Measurements from ENCODE around the gene FCGR1A.
"Not testable (repeated sequence)": the region's sequence is repeated elsewhere in the genome, so short reads cannot be mapped to it uniquely, and the experiment has no call there.

FCGR1A gene

DNA sequence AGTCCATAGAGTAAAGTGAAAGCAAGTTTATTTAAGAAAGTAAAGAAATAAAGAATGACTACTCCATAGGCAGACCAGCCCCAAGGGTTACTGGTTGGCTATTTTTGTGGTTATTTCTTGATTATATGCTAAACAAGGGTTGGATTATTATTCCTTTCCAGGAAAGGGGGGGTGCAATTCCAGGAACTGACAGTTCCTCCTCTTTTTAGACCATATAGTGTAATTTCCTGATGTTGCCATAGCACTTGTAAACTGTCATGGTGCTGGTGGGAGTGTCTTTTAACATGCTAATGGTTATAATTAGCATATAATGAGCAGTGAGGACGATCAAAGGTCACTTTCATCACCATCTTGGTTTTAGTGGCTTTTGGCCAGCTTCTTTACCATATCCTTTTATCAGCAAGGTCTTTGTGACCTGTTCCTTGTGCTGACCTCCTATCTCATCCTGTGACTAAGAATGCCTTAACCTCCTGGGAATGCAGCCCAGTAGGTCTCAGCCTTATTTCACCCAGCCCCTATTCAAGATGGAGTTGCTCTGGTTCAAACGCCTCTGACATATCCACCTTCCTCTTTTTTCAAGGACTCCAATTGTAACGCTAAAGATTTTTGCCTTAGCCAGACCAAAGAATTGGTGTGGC lies 6.9 kb upstream of the FCGR1A start:
- in situ Hi-C loops (cut with MboI; ENCODE audit: low sequenced_read_pairs), result not testable (repeated sequence)

DNA sequence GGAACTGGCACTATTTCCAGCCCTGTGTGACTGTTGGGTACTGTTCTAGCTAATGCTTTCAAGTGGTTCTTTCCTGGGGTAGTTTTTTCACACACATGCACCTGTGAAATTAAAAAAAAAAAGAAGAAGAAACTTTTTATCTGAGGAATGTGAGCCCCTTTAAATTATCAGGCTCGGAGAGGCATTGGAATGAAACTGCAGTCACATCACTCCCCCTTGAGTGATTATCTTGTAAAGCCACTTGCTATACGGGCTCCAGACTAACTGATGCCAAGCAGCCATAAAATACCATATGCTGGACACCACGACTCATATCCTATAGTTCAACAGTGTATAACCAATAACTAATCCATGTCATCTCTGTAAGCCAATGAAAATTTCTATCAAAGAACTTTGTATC lies 5.4 kb upstream of the FCGR1A start:
- in situ Hi-C loops (cut with MboI; ENCODE audit: low sequenced_read_pairs), result not testable (repeated sequence)

DNA sequence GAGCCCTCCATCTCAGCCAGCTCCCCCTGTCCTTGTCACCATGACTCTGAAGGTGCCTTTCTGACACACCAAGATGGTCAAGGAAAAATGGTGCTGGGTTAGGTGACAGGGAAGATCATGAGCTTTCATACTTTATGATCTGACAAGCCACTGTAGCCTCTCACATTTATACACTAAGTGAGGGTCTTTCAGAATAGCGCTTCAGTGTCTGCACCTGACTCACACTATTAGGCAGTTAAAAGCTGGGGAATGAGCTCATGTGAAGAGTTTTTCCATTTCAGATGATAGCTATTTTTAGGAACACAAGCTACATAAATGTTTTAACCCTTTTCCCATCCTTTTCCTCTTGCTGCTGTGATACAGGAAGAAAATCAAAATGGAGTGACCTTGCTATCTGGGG lies 4.2 kb upstream of the FCGR1A start:
- in situ Hi-C loops (cut with MboI; ENCODE audit: low sequenced_read_pairs), result not testable (repeated sequence)

DNA sequence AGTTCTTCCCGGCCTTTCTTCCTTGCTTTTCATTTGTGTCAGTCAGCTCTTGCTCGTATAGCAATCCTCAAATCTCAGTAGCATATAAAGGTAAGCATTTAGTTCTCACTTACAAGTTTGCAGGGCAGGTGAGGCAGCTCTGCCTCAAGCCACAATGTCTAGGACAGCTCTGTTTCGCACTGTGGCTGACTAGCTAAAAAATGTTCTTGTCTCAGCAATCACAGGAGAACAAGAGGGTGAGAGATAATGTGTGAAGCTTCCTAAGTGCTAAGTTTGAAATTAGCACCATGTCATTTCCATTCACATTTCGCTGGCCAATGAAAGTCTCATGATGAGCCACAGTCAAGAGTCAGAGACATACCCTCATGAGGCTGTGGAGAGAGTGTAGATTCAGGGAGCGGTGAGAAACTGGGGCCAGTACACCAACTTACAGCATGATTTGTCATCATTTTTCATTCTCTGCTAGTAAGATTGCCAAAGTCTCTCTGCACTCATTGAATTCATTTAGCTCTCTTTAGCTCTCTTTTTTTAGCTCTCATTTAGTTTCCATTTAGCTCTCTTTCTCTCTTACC lies 995 bp upstream of the FCGR1A start:
- in situ Hi-C loops (cut with MboI; ENCODE audit: low sequenced_read_pairs), result not testable (repeated sequence)

DNA sequence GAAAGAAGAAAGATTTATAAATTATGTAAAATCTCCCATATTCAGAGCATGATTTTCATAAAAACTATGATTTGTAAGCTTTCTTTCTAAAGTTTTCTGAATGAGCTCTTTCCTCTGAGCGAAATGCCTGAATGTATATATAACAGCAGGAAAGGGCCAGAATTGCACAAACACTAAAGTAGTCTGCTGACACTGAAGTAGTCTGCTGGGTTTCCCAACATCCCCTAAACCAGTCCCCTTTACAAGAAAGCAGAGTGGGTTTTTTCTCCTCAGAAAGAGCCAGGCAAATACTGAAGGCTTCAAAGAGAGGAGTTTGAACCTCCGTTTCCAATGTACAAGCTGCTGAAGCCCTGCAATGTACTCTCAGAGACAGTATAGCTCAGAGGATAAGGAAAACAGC lies 795 bp downstream of the FCGR1A start:
- in situ Hi-C loops (cut with MboI; ENCODE audit: low sequenced_read_pairs), result not testable (repeated sequence)

DNA sequence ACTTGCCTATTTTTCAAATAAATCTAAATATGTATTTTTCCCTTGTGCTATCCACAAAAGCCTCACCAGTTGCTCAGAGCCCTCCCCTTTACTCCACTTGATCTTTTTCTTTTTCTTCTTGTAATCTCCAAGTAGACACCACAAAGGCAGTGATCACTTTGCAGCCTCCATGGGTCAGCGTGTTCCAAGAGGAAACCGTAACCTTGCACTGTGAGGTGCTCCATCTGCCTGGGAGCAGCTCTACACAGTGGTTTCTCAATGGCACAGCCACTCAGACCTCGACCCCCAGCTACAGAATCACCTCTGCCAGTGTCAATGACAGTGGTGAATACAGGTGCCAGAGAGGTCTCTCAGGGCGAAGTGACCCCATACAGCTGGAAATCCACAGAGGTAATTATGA lies 1.4 kb downstream of the FCGR1A start:
- in situ Hi-C loops (cut with MboI; ENCODE audit: low sequenced_read_pairs), result not testable (repeated sequence)

DNA sequence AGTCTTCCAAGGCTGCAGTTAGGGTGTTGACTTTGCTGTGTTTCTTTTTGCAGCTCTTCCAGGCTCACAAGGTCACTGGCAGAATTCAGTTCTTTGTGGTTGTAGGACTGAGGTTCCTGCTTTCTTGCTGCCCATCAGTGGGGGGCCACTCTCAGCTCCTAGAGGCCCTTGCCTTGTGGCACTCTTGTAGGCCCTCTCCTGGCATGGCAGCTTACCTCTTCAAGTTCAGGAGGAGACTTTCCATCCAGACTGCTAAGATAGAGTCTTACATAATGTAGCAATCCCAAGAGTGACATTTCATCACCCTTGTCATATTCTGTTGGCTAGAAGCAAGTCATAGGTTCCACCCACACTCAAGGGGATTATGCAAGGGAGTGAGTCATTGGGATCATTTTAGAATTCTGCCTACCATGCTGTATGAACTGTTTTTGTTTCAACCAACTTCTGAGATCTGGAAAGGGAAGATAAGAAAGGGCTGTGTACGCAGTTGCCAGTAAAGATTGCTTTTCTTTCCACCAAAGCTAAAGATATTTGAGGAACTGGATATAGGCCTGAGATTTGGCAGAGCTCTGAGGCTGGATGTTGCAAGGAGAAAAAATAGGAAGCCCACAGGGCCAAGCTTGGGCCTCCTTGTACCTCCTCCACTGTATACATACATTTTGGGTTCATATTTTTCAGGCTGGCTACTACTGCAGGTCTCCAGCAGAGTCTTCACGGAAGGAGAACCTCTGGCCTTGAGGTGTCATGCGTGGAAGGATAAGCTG lies 5.4 kb downstream of the FCGR1A start:
- in situ Hi-C loops (cut with MboI; ENCODE audit: low sequenced_read_pairs), result not testable (repeated sequence)

DNA sequence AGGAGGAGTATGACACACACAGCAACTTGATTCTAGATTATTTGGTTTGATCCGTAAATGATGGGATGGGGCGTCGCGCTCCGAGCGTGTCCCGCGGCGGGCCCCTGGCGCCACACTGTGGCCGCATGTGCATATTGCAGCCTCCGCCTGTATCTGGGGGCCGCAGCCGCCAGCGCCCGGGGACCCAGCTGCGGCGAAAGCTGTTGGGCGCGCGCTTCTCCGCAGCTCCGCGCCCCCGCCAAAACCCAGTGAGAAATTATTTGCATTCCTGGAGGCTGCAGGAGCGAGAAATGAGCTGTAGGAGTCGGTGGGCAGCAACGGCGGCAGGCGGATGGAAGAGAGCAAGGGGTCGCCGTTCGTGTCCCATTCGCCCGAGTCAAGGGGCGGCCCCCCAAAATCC lies 10.0 kb downstream of the FCGR1A start:
- in situ Hi-C loops (cut with MboI; ENCODE audit: low sequenced_read_pairs), result not testable (repeated sequence)

DNA sequence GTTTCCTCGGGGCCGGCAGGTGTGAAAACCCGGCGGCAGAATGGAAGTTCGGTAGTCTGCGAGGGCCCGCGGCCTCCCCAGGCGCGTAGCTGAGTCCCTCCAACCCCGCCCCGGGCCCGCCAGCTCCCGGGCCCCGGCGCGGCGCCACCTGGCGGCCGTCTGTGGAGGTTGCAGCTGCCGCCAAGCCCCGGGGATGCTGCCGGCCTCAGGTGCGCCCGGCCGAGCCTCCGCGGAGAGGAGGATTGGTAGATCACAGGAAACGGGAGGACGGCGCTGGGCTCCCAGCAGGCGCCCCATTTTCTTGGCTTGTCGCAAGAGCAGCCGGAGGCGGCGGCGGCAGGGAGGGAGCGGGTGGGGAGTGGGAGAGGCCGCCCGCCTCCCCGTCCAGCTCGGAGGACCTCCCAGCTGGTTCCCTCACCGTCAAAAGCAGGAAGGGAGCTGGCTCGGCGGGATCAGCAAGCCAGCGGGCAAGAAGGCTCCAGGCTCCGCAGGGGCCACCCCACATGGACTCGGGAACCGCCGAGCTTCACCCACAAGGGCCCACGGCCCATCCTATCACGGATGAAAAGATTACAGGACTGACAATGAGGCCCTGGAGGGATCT lies 10.5 kb downstream of the FCGR1A start:
- in situ Hi-C loops (cut with MboI; ENCODE audit: low sequenced_read_pairs), result not testable (repeated sequence)

DNA sequence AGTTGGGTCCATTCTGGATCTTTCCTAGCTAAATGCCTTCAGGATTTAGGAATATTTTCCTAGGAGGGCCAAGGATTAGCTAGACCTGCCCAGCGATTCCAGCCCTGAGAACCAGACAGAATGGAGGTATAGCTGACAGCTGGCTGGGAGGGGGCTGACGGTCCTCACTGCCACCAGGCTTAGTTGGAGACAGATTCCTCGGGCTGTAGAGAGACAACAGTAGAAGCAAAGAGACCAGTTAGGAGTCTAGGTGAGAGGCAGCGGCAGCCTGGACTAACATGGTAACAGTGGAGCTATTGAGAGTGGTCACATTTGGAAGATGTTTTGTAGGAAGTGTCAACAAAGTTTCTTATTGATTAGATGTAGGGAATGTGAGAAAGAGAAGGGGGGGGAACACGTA lies 11.4 kb downstream of the FCGR1A start:
- in situ Hi-C loops (cut with MboI; ENCODE audit: low sequenced_read_pairs), result not testable (repeated sequence)

DNA sequence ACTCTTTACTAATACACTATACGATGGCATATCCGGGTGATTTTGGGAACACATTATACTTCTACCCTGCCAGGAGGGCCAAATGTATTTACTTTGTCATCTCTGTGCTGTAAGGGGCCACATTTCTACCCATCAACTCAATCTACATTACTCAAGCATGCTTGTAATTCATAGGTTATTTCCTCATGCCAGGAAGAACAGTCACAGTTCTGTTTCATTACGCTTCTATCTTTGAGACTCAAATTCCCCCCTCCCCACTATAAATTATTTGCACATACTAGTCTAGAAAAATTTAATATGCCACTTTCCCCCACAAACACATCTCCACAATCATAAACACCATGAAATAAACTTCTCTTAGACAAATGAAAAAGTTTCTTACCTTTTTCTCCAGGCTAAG lies 19.1 kb downstream of the FCGR1A start:
- in situ Hi-C loops (cut with MboI; ENCODE audit: low sequenced_read_pairs), result not testable (repeated sequence)

DNA sequence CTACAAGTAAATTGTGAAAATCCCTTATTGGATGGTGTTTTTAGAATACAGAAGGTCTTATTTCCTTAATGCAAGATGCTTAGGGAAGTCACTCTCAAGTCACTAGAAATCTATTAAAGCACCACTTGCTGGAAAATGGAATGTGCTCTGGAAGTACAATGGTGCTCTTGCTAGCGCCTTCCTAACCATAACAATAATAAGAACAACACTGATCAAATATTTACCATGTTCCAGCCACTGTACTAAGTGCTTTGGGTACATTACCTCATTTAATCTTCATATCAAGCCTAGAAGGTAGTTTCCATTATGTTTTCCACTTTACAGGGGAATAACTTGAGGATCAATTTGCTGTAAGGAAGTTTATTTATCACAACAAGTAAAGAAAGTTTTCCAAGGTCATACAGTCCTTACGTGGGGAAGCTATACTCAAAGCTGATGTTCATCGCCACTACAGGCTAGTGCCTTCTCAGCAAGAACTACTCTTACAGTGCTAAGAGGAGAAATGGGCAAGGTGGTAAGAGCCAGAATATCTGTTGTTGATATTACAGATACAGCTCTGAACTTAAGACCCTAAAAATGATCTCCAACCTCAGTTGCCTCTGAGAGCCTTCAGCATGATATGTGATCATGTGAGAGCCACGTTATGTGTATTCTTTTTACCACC lies 22.1 kb downstream of the FCGR1A start:
- in situ Hi-C loops (cut with MboI; ENCODE audit: low sequenced_read_pairs), result not testable (repeated sequence)

DNA sequence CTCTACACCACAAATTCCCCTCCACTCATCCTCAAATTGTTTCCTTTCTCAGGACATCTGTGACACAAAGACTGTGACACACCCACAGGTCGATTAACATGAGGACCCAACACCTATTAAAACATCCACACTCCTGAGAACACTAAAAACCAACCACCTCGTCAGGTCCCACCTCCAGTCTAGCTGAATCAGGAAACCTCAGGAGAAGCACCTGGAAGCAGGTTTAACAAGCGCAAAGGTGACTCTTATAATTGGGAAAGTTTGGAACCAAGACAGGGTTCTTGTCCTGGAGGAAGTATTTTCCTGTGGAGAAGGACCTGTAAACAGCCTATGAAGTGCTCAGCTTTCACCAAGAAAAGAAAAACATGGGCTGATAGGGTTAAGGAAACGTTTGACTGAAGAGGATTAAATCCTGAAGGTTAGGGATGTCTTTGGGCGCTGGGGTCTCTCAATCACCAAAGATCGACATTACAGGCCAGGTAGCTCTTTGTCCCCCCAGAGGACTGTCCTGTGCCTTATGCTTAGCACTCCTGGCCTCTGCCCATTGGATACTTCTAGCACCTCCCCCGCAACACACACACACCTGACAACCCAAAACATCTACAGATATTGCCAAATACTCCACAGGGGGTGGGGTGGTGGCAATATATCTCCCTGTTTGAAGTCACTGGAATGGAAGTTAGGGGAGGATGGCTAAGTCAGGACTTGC lies 28.4 kb downstream of the FCGR1A start:
- in situ Hi-C loops (cut with MboI; ENCODE audit: low sequenced_read_pairs), result not testable (repeated sequence)

DNA sequence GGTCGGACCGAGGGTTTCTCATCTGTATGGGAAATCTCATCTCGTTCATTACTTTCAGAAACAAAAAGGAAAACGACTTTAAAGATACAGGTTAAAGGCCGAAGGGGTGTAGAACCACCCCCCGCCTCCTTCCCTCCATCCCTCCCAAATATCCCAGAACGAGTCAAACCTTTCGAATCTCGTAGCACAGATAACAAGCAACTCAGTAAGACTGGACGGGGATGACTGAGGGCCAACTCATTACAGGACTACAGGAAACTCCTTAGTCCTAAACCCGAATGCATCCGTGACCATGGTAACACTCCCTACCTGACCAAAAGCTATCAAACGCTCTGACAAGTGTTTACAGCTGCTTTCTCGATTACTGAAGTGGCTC lies 29.0 kb downstream of the FCGR1A start:
- in situ Hi-C loops (cut with MboI; ENCODE audit: low sequenced_read_pairs), result not testable (repeated sequence)

DNA sequence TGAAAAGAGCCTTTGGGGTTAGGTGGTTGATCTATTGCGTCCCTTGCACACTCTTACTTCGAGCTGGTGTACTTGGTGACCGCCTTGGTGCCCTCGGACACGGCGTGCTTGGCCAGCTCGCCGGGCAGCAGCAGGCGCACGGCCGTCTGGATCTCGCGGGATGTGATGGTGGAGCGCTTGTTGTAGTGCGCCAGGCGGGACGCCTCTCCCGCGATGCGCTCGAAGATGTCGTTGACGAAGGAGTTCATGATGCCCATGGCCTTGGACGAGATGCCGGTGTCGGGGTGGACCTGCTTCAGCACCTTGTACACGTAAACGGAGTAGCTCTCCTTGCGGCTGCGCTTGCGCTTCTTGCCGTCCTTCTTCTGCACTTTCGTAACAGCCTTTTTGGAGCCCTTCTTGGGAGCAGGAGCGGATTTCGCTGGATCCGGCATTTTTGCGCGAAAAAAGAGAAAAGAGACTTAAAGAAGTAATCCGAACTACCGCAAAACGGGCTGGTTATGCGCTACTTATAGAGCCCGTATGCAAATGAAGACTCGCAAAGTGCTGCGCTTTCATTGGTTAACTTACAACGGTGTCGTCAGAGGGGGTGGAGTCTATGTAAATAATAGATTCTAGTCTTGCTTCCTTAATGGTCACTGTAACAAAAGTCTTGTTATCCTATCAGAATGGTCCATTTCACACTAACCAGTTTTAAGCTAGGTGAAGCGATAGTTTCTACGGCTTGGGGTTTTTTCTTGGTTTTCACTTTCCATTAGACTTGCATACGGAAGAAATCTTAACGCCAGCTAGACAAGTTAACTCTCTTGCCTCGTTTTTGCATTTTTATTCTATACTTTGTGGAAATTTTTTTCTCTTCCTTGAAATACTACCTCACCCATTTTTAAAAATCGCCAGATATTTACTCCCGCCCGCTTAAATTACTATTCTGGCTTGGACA lies 29.7 kb downstream of the FCGR1A start:
- in situ Hi-C loops (cut with MboI; ENCODE audit: low sequenced_read_pairs), result not testable (repeated sequence)

DNA sequence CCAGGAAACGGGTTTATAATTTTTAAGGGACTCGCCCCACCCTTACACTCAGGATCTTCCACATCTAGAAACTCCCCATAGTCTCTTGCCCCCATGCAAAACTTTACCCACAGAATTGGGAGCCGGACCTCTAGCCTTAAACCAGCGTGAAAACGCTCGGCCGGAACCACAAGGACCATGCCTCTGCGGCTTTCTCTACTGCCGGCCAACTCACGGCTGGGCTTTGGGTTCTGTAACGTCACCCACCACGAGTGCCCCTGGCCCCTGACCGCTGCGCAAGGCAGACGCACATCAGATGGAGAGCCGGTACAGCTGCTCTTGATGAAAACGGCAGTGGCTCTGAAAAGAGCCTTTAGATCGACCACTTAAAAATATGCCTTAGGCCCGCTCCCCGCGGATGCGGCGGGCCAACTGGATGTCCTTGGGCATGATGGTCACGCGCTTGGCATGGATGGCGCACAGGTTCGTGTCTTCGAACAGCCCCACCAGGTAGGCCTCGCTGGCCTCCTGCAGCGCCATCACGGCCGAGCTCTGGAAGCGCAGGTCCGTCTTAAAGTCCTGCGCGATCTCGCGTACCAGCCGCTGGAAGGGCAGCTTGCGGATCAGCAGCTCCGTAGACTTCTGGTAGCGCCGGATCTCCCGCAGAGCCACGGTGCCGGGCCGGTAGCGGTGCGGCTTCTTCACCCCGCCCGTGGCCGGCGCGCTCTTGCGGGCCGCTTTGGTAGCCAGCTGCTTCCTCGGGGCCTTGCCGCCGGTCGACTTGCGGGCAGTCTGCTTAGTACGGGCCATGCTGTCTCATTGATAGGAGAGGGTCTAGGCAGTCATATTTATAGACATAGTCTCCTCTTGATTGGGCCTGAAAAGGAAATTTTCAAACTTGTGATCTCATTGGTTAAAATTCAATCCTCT lies 30.7 kb downstream of the FCGR1A start:
- in situ Hi-C loops (cut with MboI; ENCODE audit: low sequenced_read_pairs), result not testable (repeated sequence)

DNA sequence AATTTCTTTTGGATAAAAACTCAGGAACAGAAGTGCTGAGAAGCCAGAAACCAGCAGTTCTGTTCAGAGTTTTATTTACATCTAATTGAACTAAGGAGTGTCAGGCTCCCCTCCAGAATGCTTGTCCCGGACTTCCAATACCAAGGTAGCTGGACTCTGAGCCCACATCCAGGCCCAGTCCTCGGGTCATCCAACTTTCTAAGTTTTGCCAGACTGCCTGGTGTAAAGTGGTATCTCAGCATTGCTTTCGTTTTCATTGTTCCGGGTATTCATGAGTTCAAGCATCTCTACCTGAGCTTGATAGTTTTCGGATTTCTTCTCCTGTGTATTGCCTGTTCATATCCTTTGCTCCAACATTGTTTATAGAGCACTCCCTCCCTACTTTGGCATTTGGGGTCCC lies 37.9 kb downstream of the FCGR1A start:
- in situ Hi-C loops (cut with MboI; ENCODE audit: low sequenced_read_pairs), result not testable (repeated sequence)

DNA sequence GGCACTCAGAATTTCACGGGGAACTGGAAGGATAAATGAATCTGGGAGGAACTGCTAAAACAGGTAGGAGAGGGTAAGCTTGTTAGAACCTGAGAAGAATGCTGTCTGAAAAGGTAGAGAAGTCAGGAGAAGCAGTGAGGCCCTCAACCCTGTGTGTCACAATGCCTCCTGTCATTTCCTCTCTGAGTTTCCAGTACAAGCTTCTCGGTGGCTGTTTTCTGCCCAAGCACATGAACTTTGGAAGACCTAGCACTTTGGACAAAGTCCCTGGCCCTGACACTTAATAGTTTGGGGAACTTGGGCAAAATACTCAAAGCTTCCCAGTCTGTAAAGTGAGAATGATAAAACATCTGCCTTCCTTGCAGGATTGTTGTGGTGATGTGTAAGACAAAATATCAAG lies 44.1 kb downstream of the FCGR1A start:
- in situ Hi-C loops (cut with MboI; ENCODE audit: low sequenced_read_pairs), result not testable (repeated sequence)

Data from HL-60/S4 treated with retinoic acid at 250 ng/mL for 4 days and 3 days (cell line).